Panc1 (cell line): ENCODE measurements around the gene CD300LF. TPM values are rescaled to one million over a fixed set of nuclear protein-coding genes. Genes with fewer than 3 reads are reported as not detected.

Experiments used
- ATAC-seq: fragments of 200-7000 bp; cut with Tn5 transposase; 2 replicates; pipeline ENCODE4 v1.9.1; 2020; ENCODE audit warnings: mild to moderate bottlenecking, moderate library complexity
- BruUV-seq: library from RNA; stranded (reverse); fragments of 400-500 nt; replicated peaks from 2 replicates; lab custom pipeline; 2021; lab: Mats Ljungman, UMichigan
- CTCF ChIA-PET: fragments of 300-600 bp; sonication (Branson Sonifier 250); formaldehyde crosslinking; loops from one replicate; lab custom pipeline; 2022; ENCODE audit warnings: antibody characterized with exemption; lab: Charles Lee
- POLR2A ChIA-PET: fragments of 300-600 bp; sonication (Branson Sonifier 250); formaldehyde crosslinking; loops from one replicate; lab custom pipeline; 2022; ENCODE audit warnings: antibody characterized with exemption; lab: Charles Lee
- DNase-seq: peaks from one replicate; pipeline ENCODE4 v3.0.0-alpha.2; 2010; ENCODE audit warnings: low read depth, low spot score
- H3K27ac ChIP-seq: 2 replicates; pipeline ENCODE4 v1.5.1; 2011; ENCODE audit warnings: mild to moderate bottlenecking, low read length, inconsistent platforms
- H3K27me3 ChIP-seq: fragments of 200-500 bp; sonication (Bioruptor generic); 2 replicates; pipeline ENCODE4 v1.6.0; 2014; ENCODE audit warnings: low read length, inconsistent platforms; ENCODE audit not compliant: control insufficient read depth, insufficient read depth
- H3K36me3 ChIP-seq: fragments of 200-500 bp; sonication (Bioruptor generic); 2 replicates; pipeline ENCODE4 v1.5.1; 2014; ENCODE audit warnings: inconsistent platforms, mild to moderate bottlenecking, low read length, moderate library complexity; ENCODE audit not compliant: control insufficient read depth, insufficient read depth
- H3K4me1 ChIP-seq: 2 replicates; pipeline ENCODE4 v1.5.1; 2011; ENCODE audit warnings: inconsistent platforms, mild to moderate bottlenecking, low read length, moderate library complexity; ENCODE audit not compliant: control insufficient read depth, insufficient read depth
- H3K4me3 ChIP-seq, 2 experiments: 2 replicates each; pipeline ENCODE4 v1.5.1; 2011 to 2012; ENCODE audit warnings: low read depth in 2 of 2, low read length in 2 of 2, mild to moderate bottlenecking in 2 of 2, inconsistent platforms in 1 of 2, moderate library complexity in 1 of 2
- H3K9me3 ChIP-seq: fragments of 200-500 bp; sonication (Bioruptor generic); 2 replicates; pipeline ENCODE4 v1.5.1; 2014; ENCODE audit warnings: low read depth, mild to moderate bottlenecking, inconsistent platforms, low read length, moderate library complexity; ENCODE audit not compliant: control insufficient read depth, insufficient read depth
- POLR2AphosphoS5 ChIP-seq: IDR thresholded peaks from 2 replicates; pipeline ENCODE4 v1.6.1; 2012; ENCODE audit warnings: mild to moderate bottlenecking, low read depth, low read length, moderate library complexity
- SIN3A ChIP-seq: IDR thresholded peaks from 2 replicates; pipeline ENCODE4 v1.6.1; 2012; ENCODE audit warnings: low read depth, mild to moderate bottlenecking, low read length, moderate library complexity, borderline replicate concordance; ENCODE audit not compliant: insufficient read depth
- TCF7L2 ChIP-seq: IDR thresholded peaks from 2 replicates; pipeline ENCODE4 v1.6.1; 2011; ENCODE audit warnings: mild to moderate bottlenecking, low read depth, low read length, inconsistent platforms
- in situ Hi-C: cut with HindIII; loops from 2 replicates; pipeline ENCODE4 v1.10.0; 2016; ENCODE audit warnings: low sequenced_read_pairs, low pct_unique_long_range_greater_than_20kb
- intact Hi-C: fragments of 100-400 bp; cut with micrococcal nuclease; formaldehyde crosslinking; loops from one replicate; pipeline ENCODE4 v1.10.0; 2022; ENCODE audit not compliant: unreplicated experiment
- total RNA-seq: library from RNA; stranded (reverse); gene quantifications from one replicate; pipeline ENCODE4 v1.2.1, GENCODE V29; 2021; ENCODE audit not compliant: unreplicated experiment
- TF ChIP-seq, protein P1 (sequence below): fragments of 450-650 bp; IDR thresholded peaks from 2 replicates; pipeline ENCODE4 v1.5.1; 2017; ENCODE audit warnings: mild to moderate bottlenecking
- TF ChIP-seq, protein P2 (sequence below), 2 experiments: IDR thresholded peaks; 2 replicates each; pipeline ENCODE4 v1.6.1; 2011 to 2012; ENCODE audit warnings: low read depth in 2 of 2, control low read depth in 1 of 2, low read length in 1 of 2, mild to moderate bottlenecking in 1 of 2, moderate library complexity in 1 of 2; ENCODE audit not compliant: insufficient read depth in 1 of 2

The CD300LF gene
- total RNA-seq, 1 experiment from 2014 or later = not detected

DNA sequence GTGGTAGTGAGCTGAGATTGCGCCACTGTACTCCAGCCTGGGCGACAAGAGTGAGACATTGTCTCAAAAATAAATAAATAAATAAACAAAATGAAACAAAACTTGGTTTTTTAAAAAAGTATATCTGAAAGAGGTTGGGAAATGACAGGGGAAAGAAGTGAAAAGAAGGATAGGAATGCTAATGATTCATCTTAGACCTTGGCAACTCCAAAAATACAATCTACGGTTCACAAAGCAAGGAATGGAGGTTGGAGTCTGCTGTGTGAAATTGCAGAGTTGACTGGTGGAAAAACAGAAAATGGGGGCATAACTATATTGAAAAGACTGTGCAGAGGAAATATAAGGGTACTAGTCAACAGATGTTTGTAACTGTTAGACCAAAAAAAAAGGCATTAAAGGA lies 49.2 kb downstream of the CD300LF start:
- BruUV-seq = no TSS peak
- DNase-seq = no peak
- TF ChIP-seq, protein P1, sequence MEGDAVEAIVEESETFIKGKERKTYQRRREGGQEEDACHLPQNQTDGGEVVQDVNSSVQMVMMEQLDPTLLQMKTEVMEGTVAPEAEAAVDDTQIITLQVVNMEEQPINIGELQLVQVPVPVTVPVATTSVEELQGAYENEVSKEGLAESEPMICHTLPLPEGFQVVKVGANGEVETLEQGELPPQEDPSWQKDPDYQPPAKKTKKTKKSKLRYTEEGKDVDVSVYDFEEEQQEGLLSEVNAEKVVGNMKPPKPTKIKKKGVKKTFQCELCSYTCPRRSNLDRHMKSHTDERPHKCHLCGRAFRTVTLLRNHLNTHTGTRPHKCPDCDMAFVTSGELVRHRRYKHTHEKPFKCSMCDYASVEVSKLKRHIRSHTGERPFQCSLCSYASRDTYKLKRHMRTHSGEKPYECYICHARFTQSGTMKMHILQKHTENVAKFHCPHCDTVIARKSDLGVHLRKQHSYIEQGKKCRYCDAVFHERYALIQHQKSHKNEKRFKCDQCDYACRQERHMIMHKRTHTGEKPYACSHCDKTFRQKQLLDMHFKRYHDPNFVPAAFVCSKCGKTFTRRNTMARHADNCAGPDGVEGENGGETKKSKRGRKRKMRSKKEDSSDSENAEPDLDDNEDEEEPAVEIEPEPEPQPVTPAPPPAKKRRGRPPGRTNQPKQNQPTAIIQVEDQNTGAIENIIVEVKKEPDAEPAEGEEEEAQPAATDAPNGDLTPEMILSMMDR = no peak
- TF ChIP-seq POLR2AphosphoS5 (no peak), SIN3A (no peak), TCF7L2 (no peak)
- TF ChIP-seq, protein P2, sequence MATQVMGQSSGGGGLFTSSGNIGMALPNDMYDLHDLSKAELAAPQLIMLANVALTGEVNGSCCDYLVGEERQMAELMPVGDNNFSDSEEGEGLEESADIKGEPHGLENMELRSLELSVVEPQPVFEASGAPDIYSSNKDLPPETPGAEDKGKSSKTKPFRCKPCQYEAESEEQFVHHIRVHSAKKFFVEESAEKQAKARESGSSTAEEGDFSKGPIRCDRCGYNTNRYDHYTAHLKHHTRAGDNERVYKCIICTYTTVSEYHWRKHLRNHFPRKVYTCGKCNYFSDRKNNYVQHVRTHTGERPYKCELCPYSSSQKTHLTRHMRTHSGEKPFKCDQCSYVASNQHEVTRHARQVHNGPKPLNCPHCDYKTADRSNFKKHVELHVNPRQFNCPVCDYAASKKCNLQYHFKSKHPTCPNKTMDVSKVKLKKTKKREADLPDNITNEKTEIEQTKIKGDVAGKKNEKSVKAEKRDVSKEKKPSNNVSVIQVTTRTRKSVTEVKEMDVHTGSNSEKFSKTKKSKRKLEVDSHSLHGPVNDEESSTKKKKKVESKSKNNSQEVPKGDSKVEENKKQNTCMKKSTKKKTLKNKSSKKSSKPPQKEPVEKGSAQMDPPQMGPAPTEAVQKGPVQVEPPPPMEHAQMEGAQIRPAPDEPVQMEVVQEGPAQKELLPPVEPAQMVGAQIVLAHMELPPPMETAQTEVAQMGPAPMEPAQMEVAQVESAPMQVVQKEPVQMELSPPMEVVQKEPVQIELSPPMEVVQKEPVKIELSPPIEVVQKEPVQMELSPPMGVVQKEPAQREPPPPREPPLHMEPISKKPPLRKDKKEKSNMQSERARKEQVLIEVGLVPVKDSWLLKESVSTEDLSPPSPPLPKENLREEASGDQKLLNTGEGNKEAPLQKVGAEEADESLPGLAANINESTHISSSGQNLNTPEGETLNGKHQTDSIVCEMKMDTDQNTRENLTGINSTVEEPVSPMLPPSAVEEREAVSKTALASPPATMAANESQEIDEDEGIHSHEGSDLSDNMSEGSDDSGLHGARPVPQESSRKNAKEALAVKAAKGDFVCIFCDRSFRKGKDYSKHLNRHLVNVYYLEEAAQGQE (IDR thresholded peaks at IDR 0.05; ENCODE audit: insufficient read depth in 1 of 2, low read depth in 2 of 2, low read length in 1 of 2) = no peak
- ATAC-seq = no peak
- POLR2A ChIA-PET = no interaction called here
- in situ Hi-C loops = no loop called here
- no peaks in the 10 kb centered on the region for H3K4me1 ChIP-seq
- H3K9me3 ChIP-seq = no peaks in the 10 kb centered on the region
- H3K27me3 ChIP-seq = peaks cover 44% of the 10 kb centered on the region
- no peak overlapping the region for H3K27ac ChIP-seq
- no peak overlapping the region for H3K4me3 ChIP-seq
- intact Hi-C loops = loop anchor here (10.0 kb wide), 1 partner anchor 59 kb away; no protein-coding TSS in a partner anchor
- CTCF ChIA-PET = interaction anchor here (0.6 kb wide), 1 partner anchor 340 kb away, joined by 3 read pairs; no protein-coding TSS in a partner anchor
- H3K36me3 ChIP-seq = no peaks in the 10 kb centered on the region

DNA sequence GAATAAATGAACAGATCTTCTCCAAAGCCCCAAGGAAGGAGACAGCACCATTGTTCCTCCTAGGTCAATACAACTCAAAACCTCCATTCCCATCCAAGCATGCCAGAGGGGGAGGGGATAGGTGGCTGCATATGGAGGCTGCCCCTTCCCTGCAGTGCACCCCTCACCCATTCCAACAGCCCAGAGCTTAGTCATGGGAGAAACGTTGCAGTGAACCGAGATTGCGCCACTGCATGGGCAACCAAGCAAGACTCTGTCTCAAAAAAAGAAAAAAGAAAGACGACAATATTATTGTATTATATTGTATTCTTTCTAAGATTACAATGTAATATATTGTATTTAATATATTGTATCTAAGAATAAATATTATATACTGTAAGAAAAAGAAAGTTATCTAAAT lies 52.8 kb downstream of the CD300LF start:
- H3K4me3 ChIP-seq = no peak overlapping the region
- TF ChIP-seq TCF7L2 (no peak), POLR2AphosphoS5 (no peak), SIN3A (no peak)
- TF ChIP-seq, protein P1 = no peak
- TF ChIP-seq, protein P2 (IDR thresholded peaks at IDR 0.05; ENCODE audit: insufficient read depth in 1 of 2, low read depth in 2 of 2, low read length in 1 of 2) = no peak
- ATAC-seq = no peak
- no peaks in the 10 kb centered on the region for H3K36me3 ChIP-seq
- in situ Hi-C loops (no loop called here), intact Hi-C loops (loop anchor here (10.0 kb wide), 1 partner anchor 55 kb away; no protein-coding TSS in a partner anchor)
- peaks cover 36% of the 10 kb centered on the region for H3K27me3 ChIP-seq
- CTCF ChIA-PET = interaction anchor here (0.6 to 1.8 kb wide), 4 partner anchors 76 to 110 kb away, joined by 3 to 4 read pairs (median 4); no protein-coding TSS in a partner anchor
- no peaks in the 10 kb centered on the region for H3K9me3 ChIP-seq
- no TSS peak for BruUV-seq
- POLR2A ChIA-PET = no interaction called here
- no peak for DNase-seq
- H3K4me1 ChIP-seq = no peaks in the 10 kb centered on the region
- H3K27ac ChIP-seq = no peak overlapping the region
